Measurements from ENCODE around the gene PKP2.
"Not testable (repeated sequence)": the region's sequence is repeated elsewhere in the genome, so short reads cannot be mapped to it uniquely, and the experiment has no call there.

Gene PKP2

DNA sequence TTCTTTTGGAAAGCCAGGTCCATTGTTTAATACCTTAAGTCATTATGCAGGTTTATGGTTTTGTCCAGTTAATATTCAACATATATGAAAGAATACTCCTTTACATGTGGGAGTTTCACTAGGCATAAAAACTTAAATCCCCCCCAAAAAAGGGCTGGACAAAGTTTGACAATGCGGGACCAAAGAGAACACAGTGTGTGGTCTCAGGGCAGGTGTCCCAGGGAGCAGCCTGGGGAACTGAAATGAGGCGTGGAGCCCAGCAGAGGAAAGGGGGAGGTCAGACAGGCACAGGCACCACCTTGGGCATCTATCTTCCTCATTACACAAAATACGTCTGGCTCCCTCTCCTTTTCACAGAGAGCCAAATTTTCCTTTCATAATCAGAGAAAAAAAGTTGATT is 22.5 kb downstream of the PKP2 start:
- no peak overlapping the region for H3K27ac ChIP-seq
- TF ChIP-seq, protein P1, sequence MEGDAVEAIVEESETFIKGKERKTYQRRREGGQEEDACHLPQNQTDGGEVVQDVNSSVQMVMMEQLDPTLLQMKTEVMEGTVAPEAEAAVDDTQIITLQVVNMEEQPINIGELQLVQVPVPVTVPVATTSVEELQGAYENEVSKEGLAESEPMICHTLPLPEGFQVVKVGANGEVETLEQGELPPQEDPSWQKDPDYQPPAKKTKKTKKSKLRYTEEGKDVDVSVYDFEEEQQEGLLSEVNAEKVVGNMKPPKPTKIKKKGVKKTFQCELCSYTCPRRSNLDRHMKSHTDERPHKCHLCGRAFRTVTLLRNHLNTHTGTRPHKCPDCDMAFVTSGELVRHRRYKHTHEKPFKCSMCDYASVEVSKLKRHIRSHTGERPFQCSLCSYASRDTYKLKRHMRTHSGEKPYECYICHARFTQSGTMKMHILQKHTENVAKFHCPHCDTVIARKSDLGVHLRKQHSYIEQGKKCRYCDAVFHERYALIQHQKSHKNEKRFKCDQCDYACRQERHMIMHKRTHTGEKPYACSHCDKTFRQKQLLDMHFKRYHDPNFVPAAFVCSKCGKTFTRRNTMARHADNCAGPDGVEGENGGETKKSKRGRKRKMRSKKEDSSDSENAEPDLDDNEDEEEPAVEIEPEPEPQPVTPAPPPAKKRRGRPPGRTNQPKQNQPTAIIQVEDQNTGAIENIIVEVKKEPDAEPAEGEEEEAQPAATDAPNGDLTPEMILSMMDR (conservative IDR thresholded peaks at IDR 0.05): no peak
- no peak for TF ChIP-seq ZFX (IDR thresholded peaks at IDR 0.05)

DNA sequence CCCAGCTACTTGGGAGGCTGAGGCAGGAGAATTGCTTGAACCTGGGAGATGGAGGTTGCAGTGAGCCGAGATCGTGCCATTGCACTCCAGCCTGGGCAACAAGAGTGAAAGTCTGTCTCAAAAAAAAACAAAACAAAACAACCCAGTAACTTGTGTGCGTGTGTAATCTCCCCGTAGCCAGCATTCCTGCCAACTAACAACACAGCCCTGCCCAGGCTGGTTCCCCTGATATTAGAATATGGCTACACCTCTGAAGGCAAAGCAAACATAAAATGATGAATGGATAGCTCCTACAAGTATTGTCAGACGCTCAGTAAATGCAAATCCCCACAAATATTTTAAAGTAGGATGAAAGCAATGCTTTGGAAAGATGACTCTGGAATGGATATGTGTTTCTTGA is 24.2 kb downstream of the PKP2 start:
- not testable (repeated sequence) for H3K27ac ChIP-seq

DNA sequence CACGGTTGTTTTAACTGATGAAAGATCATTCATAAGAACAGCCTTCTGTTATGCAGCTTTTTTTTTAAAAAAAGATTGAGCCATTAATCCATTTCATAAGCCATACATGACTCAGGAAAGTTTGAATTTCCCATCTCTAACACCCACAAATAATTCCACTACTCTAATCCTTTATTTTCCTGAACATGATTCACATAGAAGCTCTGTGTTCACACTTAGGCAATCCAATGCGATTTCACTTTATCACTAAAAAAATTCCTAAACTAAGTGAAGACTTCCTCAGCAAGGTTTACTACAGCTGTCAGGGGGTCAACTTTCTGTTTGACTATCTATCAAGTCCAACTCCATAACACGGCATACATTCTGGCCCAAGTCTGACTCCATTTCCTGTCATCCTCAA is 25.9 kb downstream of the PKP2 start:
- no peak overlapping the region for H3K27ac ChIP-seq
- TF ChIP-seq ZFX (IDR thresholded peaks at IDR 0.05): no peak

DNA sequence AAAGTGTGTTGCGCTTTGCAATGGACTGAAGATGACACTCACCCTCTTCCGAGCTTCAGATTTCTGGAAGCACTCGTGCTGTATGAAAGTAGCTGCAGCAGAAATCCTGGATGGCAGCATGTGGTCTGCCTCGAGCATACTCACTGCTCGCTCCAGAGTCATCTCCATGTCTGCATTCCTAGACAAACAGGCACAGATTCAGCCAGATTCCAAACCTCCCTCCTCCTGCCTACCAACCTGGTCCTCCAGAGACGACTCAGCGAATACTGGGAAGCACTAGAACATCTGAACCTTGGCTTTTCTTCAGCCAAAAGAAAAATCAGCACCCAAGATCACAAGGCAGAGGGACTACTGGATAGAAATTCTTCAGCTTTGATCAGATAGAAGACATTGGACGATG is 27.7 kb downstream of the PKP2 start:
- no peak for TF ChIP-seq ZFX (IDR thresholded peaks at IDR 0.05)
- TF ChIP-seq, protein P1 (conservative IDR thresholded peaks at IDR 0.05): no peak
- no peak overlapping the region for H3K27ac ChIP-seq

DNA sequence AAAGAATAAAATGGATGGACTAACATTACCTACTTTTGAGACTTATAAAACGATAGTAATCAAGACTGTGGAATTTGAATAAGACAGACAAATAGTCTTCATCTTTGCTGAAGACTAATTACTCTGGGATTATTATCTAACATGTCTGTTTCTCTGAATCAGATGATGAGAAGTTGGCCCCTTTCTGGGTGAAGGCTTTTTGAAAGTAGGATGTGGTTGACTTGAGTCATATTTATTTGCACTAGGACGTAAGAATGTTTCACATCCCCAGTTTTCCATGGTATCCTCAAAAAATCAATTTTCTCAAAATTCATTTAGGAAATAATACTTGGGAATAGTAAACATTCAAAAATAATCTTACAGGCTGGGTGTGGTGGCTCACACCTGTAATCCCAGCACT is 31.8 kb downstream of the PKP2 start:
- no peak overlapping the region for H3K27ac ChIP-seq
- no peak for TF ChIP-seq ZFX (IDR thresholded peaks at IDR 0.05)
- TF ChIP-seq, protein P1 (conservative IDR thresholded peaks at IDR 0.05): no peak

DNA sequence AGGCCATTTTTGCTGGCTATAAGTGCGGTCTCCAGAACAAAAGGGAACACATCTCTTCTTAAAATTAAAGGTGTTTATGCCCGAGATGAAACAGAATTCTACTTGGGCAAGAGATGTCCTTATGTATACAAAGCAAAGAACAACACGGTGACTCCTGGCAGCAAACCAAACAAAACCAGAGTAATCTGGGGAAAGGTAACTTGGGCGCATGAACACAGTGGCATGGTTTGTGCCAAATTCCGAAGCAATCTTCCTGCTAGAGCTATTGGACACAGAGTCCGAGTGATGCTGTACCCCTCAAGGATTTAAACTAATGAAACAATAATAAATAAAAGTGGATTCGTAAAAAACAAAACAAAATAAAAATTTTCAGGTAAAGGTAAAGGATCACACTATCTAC is 33.4 kb downstream of the PKP2 start:
- no peak overlapping the region for H3K27ac ChIP-seq
- TF ChIP-seq, protein P1 (conservative IDR thresholded peaks at IDR 0.05): no peak
- TF ChIP-seq ZFX (IDR thresholded peaks at IDR 0.05): no peak

DNA sequence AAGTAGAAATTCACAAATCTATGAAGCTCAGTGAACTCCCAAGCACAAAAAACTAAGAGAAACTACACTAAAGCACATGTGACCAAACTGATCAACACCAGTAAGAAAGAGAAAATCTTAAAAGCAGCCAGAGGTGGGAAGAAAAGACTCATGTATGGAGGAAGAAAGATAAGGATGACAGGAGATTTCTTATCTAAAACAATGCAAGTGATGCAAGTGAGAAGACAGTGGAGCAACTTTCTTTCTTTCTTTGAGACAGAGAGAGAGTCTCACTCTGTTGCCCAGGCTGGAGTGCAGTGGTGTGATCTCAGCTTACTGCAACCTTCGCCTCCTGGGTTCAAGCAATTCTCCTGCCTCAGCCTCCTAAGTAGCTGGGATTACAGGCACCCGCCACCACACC is 34.9 kb downstream of the PKP2 start:
- H3K27ac ChIP-seq: not testable (repeated sequence)

DNA sequence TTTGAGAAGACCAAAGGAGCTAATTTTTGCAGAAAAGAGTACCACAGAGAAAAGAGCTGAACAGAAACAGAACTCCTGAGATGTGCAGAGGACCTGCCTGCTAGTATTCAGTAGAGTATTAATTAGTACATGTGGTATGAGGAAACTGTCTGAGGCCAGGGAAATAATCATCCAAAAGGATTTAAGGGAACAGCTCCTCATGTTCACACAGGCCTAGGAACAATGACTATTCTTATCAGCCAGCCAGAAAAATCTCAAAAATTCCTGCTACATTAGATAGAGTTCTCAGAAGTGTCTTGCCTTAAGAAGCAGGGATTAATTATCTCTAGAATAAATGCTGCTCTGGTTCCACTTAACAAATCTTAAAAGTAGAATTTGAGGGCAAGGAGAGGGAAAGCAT is 36.4 kb downstream of the PKP2 start:
- TF ChIP-seq ZFX (IDR thresholded peaks at IDR 0.05): no peak
- TF ChIP-seq, protein P1 (conservative IDR thresholded peaks at IDR 0.05): no peak
- no peak overlapping the region for H3K27ac ChIP-seq

DNA sequence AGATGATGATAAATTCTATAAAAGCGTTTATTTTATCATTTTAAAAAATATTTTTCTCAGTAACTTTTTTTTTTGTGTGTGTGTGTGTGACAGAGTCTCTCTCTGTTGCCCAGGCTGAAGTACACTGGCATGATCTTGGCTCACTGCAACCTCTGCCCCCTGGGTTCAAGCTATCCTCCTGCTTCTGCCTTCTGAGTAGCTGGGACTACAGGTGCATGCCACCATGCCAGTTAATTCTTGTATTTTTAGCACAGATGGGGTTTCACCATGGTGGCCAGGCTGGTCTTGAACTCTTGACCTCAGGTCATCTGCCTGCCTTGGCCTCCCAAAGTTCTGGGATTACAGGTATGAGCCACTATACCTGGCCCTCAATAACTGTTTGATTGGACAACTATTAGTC is 37.2 kb downstream of the PKP2 start:
- no peak overlapping the region for H3K27ac ChIP-seq
- no peak for TF ChIP-seq ZFX (IDR thresholded peaks at IDR 0.05)
- TF ChIP-seq, protein P1 (conservative IDR thresholded peaks at IDR 0.05): no peak

All from C4-2B (cell line).